ENCODE results near the gene MSS51.

DNA sequence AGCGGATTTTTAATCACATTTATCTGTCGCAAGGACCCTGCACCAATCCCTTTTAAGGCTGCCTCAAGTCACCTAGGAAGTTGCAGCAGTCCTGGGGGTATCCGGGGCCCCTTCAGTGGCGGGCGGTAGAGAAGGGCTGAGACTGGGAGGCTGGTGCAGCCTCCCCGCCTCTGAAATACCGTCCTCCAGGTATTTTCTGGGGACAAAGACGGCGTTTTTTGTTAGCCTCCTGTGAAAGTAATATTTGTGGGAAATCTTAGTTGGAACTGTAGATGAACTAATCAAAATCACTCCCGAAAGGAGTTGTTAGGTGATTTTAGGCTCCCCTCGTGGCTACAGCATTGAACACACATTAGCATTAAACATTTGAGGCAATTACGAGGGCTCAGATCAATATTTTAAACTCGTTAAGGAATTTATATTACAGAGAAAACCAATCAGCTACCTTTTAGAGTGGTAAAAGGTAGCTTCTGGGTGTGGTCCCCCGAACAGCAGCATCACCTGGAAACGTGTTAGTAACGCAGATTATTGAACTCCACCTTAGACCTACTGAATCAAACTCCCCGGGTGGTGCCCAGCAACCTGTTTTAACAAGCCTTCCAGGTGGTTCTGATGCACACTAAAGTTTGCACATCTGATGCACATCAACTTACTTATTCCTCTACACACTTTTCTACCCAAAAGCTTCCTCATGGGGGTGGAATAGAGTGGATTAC lies 19.0 kb downstream of the MSS51 start:
- TF ChIP-seq POLR2AphosphoS5 (IDR thresholded peaks at IDR 0.05; ENCODE audit: low read depth, low read length) (no peak), POLR2A (IDR thresholded peaks at IDR 0.05; ENCODE audit: low read depth, low read length) (no peak), POU2F2 (IDR thresholded peaks at IDR 0.05; ENCODE audit: low read depth, low read length) (no peak), TAF1 (IDR thresholded peaks at IDR 0.05; ENCODE audit: low read depth, low read length) (no peak), SPI1 (IDR thresholded peaks at IDR 0.05; ENCODE audit: low read depth, low read length) (no peak), PAX5 (IDR thresholded peaks at IDR 0.05; ENCODE audit: insufficient read depth, low read length, severe bottlenecking) (no peak)

Measured in GM12891 (cell line).